K562 (cell line): ENCODE data around the gene LTBP1. TPM values are rescaled to one million over a fixed set of nuclear protein-coding genes. Genes with fewer than 3 reads are reported as not detected.

ENCODE experiments used
- ATAC-seq: fragments of 200-7000 bp; cut with Tn5 transposase; 3 replicates; pipeline ENCODE4 v1.9.1; 2020; ENCODE audit warnings: moderate library complexity
- BruUV-seq: library from RNA; stranded (reverse); fragments of 400-500 nt; replicated peaks from 2 replicates; lab custom pipeline; 2021; lab: Mats Ljungman, UMichigan
- CTCF ChIA-PET: fragments of 300-600 bp; formaldehyde crosslinking; extraction: SDS; loops from one replicate; lab custom pipeline; 2021; ENCODE audit warnings: low intra/inter-chr PET ratio; lab: Yijun Ruan, JAX
- POLR2A ChIA-PET: fragments of 300-600, 350-650 bp; sonication (Branson Sonifier 250); formaldehyde crosslinking; extraction: SDS; loops from one replicate; lab custom pipeline; 2021; ENCODE audit warnings: antibody characterized with exemption, inconsistent platforms; lab: Yijun Ruan, JAX
- DNase-seq, 4 experiments: peaks; one replicate each; pipeline versions ENCODE4 v3.0.0 to v3.0.0-alpha.2; 2011 to 2018; ENCODE audit warnings: low spot score in 3 of 4, mixed read lengths in 3 of 4; ENCODE audit errors: extremely low read depth in 1 of 4
- FAIRE-seq: peaks from 2 replicates; lab custom pipeline; 2011; peaks lifted over from hg19 to GRCh38; lab: Jason Lieb, UNC
- H2AFZ ChIP-seq: 2 replicates; pipeline ENCODE4 v1.6.0; 2011; ENCODE audit warnings: low read depth, low read length, control low read depth, inconsistent platforms
- H3K27ac ChIP-seq: fragments of 200-600 bp; 3 replicates; pipeline ENCODE4 v1.8.0; 2011; ENCODE audit warnings: low read depth, mild to moderate bottlenecking, control low read depth, inconsistent platforms, low read length, moderate library complexity, mixed read lengths; ENCODE audit errors: extremely low read depth
- H3K27me3 ChIP-seq, 2 experiments: fragments of 300-600 bp in 1 of 2; 2 replicates in 1 of 2; 3 replicates in 1 of 2; pipeline versions ENCODE4 v1.6.0 to v1.8.0; 2011; ENCODE audit warnings: inconsistent platforms in 2 of 2, low read length in 2 of 2, mild to moderate bottlenecking in 1 of 2, mixed read lengths in 1 of 2, moderate library complexity in 1 of 2; ENCODE audit not compliant: control insufficient read depth in 2 of 2, insufficient read depth in 2 of 2
- H3K36me3 ChIP-seq: fragments of 300-600 bp; 3 replicates; pipeline ENCODE4 v1.8.0; 2011; ENCODE audit warnings: mild to moderate bottlenecking, low read length, inconsistent platforms; ENCODE audit not compliant: control insufficient read depth, insufficient read depth
- H3K4me1 ChIP-seq, 2 experiments: fragments of 200-600 bp in 1 of 2; replicated peaks in 1 of 2; 2 replicates in 1 of 2; 3 replicates in 1 of 2; pipeline versions ENCODE4 v1.5.1 to v1.8.0; 2011; ENCODE audit warnings: inconsistent platforms in 2 of 2, low read length in 2 of 2, mild to moderate bottlenecking in 1 of 2, mixed read lengths in 1 of 2, moderate library complexity in 1 of 2; ENCODE audit not compliant: control insufficient read depth in 2 of 2, insufficient read depth in 2 of 2
- H3K4me2 ChIP-seq: 2 replicates; pipeline ENCODE4 v1.6.1; 2011; ENCODE audit warnings: low read length, control low read depth, inconsistent platforms, mixed read lengths; ENCODE audit not compliant: insufficient read depth
- H3K4me3 ChIP-seq: fragments of 200-600 bp; sonication (generic), shearing (Covaris generic); 2 replicates; pipeline ENCODE4 v1.5.1; 2016; ENCODE audit warnings: control low read depth, inconsistent platforms
- H3K79me2 ChIP-seq: fragments of 200-600 bp; 3 replicates; pipeline ENCODE4 v1.8.0; 2011; ENCODE audit warnings: low read length, inconsistent platforms; ENCODE audit not compliant: control insufficient read depth, insufficient read depth
- H3K9ac ChIP-seq, 2 experiments: 2 replicates each; pipeline versions ENCODE4 v1.6.0 to v1.6.1; 2011; ENCODE audit warnings: low read depth in 2 of 2, low read length in 2 of 2, control low read depth in 1 of 2, inconsistent platforms in 1 of 2, mild to moderate bottlenecking in 1 of 2, mixed read lengths in 1 of 2; ENCODE audit not compliant: insufficient read depth in 1 of 2
- H3K9me1 ChIP-seq: one replicate; pipeline ENCODE4 v1.6.0; 2011; ENCODE audit warnings: inconsistent platforms, mild to moderate bottlenecking, low read length, moderate library complexity; ENCODE audit not compliant: control insufficient read depth, insufficient read depth
- H3K9me3 ChIP-seq: replicated peaks from 2 replicates; pipeline ENCODE4 v1.5.1; 2011; ENCODE audit warnings: low read depth, low read length, inconsistent platforms; ENCODE audit not compliant: control insufficient read depth, insufficient read depth
- H4K20me1 ChIP-seq: replicated peaks from 2 replicates; pipeline ENCODE4 v1.6.1; 2011; ENCODE audit warnings: low read length, inconsistent platforms, mixed read lengths; ENCODE audit not compliant: control insufficient read depth, insufficient read depth
- DDX20 ChIP-seq: fragments of 450-650 bp; IDR thresholded peaks from 2 replicates; pipeline ENCODE4 v1.6.1; 2016; ENCODE audit warnings: missing genetic modification characterization, low read depth, mild to moderate bottlenecking, missing compliant biosample characterization, moderate library complexity
- IFI16 ChIP-seq: fragments of 250-450 bp; sonication (Bioruptor Pico); IDR thresholded peaks from 2 replicates; pipeline ENCODE4 v2.1.2; 2022; ENCODE audit warnings: mild to moderate bottlenecking, inconsistent platforms
- ZNF311 ChIP-seq: fragments of 250-450 bp; sonication (Bioruptor Pico); IDR thresholded peaks from 2 replicates; pipeline ENCODE4 v1.4.0; 2020; ENCODE audit warnings: mild to moderate bottlenecking, moderate library complexity
- ZNF583 ChIP-seq: fragments of 250-450 bp; sonication (Bioruptor Pico); IDR thresholded peaks from 2 replicates; pipeline ENCODE4 v1.4.0; 2020
- WGBS: fragments of 100-300 bp; shearing (Covaris generic); methylation state at CpG from one replicate; pipeline ENCODE4 v1.1.6; 2016; ENCODE audit warnings: low coverage, mixed read lengths; ENCODE audit not compliant: insufficient coverage; ENCODE audit errors: missing lambda C conversion rate; 5-methylcytosine and 5-hydroxymethylcytosine counted together
- in situ Hi-C: fragments of 300-500 bp; cut with MboI; formaldehyde crosslinking; loops from 4 replicates; pipeline ENCODE4 v1.15.0; 2018; ENCODE audit warnings: inconsistent platforms, mixed read lengths
- intact Hi-C: fragments of 100-400 bp; cut with micrococcal nuclease; formaldehyde crosslinking; loops from 2 replicates; pipeline ENCODE4 v1.14.2; 2022
- polyA plus RNA-seq, 8 experiments: library from polyadenylated mRNA; depleted of rRNA in 4 of 8; stranded (reverse) in 5 of 8; unstranded in 3 of 8; fragments of >200 nt; fragmentation: Nextera tagmentation in 2 of 8; fragmentation: Illumina TruSeq in 1 of 8; extraction: Ambion mirVana in 2 of 8; extraction: Trizol in 1 of 8; gene quantifications; 2 replicates each; pipeline versions ENCODE4 v1.2.1 to v1.2.3, GENCODE V29; 2011 to 2014; ENCODE audit warnings: inconsistent platforms in 1 of 8, missing spikeins in 1 of 8
- total RNA-seq, 7 experiments: library from RNA; depleted of rRNA in 6 of 7; stranded (reverse); fragments of >200 nt in 6 of 7; fragmentation: Illumina TruSeq in 2 of 7; extraction: Trizol in 2 of 7; gene quantifications; 2 replicates each; pipeline versions ENCODE4 v1.2.1 to v1.2.3, GENCODE V29; 2011 to 2021; ENCODE audit warnings: low replicate concordance in 1 of 7
- TF ChIP-seq, protein P1 (sequence below): fragments of 450-650 bp; formaldehyde crosslinking; IDR thresholded peaks from 2 replicates; pipeline ENCODE4 v1.4.0; 2022; ENCODE audit warnings: missing genetic modification characterization
- TF ChIP-seq, protein P2 (sequence below): fragments of 450-650 bp; IDR thresholded peaks from 2 replicates; pipeline ENCODE4 v1.6.1; 2016; ENCODE audit warnings: low read depth

LTBP1 gene
- total and polyA plus RNA-seq, 9 of the 15 experiments (the other 6 are each of a cell fraction or from before 2014, with no cell fraction given): 3.6 to 16.4 (median 8.5) TPM

DNA sequence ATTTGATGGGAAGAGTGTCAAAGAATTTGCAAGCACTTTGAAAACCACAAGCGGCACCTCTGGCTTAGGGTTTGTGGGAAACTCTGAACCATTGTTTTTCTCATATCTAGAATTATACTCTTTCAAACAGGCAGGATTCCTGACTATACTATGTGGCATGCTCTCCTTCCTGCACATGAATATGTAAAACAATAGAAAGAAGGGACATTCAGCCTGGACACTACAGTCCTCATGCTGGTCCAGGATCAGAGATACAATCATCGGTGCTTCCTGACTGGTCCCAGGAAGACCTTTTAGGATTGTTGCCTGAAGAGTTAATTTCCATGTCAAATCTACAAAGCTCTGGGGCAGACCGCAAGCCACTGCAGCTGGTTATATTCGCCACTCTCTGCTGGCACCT, 474.0 kb downstream of the LTBP1 start:
- TF ChIP-seq DDX20 (tag): no peak

DNA sequence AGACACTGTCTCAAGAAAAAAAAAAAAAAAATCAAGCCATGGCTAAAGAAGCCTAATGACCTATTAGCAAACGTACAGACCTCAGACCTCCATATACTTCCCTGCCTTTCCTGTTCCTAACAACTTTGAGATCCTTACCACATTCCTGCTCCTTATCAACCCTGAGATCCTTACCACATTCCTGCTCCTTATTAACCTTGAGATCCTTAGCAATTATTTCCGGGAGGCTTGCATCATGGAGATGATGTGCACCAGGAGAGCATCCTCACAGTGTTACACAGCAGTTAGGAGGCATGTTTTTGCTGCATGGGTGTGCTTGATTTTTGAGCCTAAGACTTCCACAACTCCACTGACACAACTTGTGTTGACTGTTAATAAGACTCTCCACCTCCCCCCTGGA, 475.1 kb downstream of the LTBP1 start:
- Histone ChIP-seq H3K36me3 (no peaks in the 10 kb centered on the region), H3K4me3 (no peak overlapping the region), H3K4me1 (no peaks in the 10 kb centered on the region; a peak in 1 of 5 replicates), H3K9ac (no peak overlapping the region), H2AFZ (no peak overlapping the region), H3K9me3 (no peaks in the 10 kb centered on the region), H3K79me2 (no peaks in the 10 kb centered on the region), H3K4me2 (no peak overlapping the region), H3K9me1 (no peaks in the 10 kb centered on the region), H3K27ac (no peak overlapping the region), H4K20me1 (no peaks in the 10 kb centered on the region), H3K27me3 (peaks cover 2 to 18% of the 10 kb centered on the region in 2 experiments; a peak in 2 of 5 replicates)
- ChIA-PET CTCF (no interaction called here), POLR2A (no interaction called here)
- FAIRE-seq (no peak), ATAC-seq (no peak), DNase-seq (no peak)
- intact Hi-C loops: no loop called here
- in situ Hi-C loops: loop anchor here (25.0 kb wide), 1 partner anchor 165 kb away; the partner anchor contains the start of gene FAM98A
- no TSS peak for BruUV-seq
- 4% methylated on average over 2 of the region's 2 CpGs for WGBS
- TF ChIP-seq ZNF583 (no peak), ZNF311 (CRISPR knock-in tag) (no peak), IFI16 (CRISPR knock-in tag) (no peak)
- TF ChIP-seq, protein P1, sequence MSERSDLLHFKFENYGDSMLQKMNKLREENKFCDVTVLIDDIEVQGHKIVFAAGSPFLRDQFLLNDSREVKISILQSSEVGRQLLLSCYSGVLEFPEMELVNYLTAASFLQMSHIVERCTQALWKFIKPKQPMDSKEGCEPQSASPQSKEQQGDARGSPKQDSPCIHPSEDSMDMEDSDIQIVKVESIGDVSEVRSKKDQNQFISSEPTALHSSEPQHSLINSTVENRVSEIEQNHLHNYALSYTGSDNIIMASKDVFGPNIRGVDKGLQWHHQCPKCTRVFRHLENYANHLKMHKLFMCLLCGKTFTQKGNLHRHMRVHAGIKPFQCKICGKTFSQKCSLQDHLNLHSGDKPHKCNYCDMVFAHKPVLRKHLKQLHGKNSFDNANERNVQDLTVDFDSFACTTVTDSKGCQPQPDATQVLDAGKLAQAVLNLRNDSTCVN: no peak
- TF ChIP-seq, protein P2, sequence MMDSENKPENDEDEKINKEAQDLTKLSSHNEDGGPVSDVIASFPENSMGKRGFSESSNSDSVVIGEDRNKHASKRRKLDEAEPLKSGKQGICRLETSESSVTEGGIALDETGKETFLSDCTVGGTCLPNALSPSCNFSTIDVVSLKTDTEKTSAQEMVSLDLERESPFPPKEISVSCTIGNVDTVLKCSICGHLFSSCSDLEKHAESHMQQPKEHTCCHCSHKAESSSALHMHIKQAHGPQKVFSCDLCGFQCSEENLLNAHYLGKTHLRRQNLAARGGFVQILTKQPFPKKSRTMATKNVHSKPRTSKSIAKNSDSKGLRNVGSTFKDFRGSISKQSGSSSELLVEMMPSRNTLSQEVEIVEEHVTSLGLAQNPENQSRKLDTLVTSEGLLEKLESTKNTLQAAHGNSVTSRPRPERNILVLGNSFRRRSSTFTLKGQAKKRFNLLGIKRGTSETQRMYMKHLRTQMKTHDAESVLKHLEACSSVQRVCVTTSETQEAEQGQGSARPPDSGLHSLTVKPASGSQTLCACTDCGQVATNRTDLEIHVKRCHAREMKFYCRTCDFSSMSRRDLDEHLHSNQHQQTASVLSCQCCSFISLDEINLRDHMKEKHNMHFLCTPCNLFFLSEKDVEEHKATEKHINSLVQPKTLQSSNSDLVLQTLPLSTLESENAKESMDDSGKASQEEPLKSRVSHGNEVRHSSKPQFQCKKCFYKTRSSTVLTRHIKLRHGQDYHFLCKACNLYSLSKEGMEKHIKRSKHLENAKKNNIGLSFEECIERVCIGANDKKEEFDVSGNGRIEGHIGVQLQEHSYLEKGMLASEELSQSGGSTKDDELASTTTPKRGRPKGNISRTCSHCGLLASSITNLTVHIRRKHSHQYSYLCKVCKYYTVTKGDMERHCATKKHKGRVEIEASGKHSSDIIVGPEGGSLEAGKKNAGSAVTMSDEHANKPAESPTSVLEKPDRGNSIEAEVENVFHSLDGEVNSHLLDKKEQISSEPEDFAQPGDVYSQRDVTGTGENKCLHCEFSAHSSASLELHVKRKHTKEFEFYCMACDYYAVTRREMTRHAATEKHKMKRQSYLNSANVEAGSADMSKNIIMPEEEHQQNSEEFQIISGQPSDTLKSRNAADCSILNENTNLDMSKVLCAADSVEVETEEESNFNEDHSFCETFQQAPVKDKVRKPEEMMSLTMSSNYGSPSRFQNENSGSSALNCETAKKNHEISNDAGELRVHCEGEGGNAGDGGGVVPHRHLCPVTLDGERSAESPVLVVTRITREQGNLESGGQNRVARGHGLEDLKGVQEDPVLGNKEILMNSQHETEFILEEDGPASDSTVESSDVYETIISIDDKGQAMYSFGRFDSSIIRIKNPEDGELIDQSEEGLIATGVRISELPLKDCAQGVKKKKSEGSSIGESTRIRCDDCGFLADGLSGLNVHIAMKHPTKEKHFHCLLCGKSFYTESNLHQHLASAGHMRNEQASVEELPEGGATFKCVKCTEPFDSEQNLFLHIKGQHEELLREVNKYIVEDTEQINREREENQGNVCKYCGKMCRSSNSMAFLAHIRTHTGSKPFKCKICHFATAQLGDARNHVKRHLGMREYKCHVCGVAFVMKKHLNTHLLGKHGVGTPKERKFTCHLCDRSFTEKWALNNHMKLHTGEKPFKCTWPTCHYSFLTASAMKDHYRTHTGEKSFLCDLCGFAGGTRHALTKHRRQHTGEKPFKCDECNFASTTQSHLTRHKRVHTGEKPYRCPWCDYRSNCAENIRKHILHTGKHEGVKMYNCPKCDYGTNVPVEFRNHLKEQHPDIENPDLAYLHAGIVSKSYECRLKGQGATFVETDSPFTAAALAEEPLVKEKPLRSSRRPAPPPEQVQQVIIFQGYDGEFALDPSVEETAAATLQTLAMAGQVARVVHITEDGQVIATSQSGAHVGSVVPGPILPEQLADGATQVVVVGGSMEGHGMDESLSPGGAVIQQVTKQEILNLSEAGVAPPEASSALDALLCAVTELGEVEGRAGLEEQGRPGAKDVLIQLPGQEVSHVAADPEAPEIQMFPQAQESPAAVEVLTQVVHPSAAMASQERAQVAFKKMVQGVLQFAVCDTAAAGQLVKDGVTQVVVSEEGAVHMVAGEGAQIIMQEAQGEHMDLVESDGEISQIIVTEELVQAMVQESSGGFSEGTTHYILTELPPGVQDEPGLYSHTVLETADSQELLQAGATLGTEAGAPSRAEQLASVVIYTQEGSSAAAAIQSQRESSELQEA: no peak

More for the DNA sequence above, 474.0 kb downstream of the LTBP1 start:
- in situ Hi-C loops: loop anchor here (25.0 kb wide), 1 partner anchor 167 kb away; the partner anchor contains the start of gene FAM98A
- ChIA-PET POLR2A (interaction anchor here (1.3 kb wide), 1 partner anchor 11 kb away, joined by 3 read pairs; no protein-coding TSS in a partner anchor), CTCF (interaction anchor here (0.5 kb wide), 1 partner anchor 103 kb away, joined by 3 read pairs; no protein-coding TSS in a partner anchor)
- no peaks in the 10 kb centered on the region for H3K79me2 ChIP-seq
- no peak overlapping the region for H2AFZ ChIP-seq
- peaks cover 2 to 18% of the 10 kb centered on the region in 2 experiments; a peak in 2 of 5 replicates for H3K27me3 ChIP-seq
- H3K9me1 ChIP-seq: no peaks in the 10 kb centered on the region
- H3K4me2 ChIP-seq: no peak overlapping the region
- intact Hi-C loops: no loop called here
- FAIRE-seq: no peak
- ATAC-seq: no peak
- no peaks in the 10 kb centered on the region; a peak in 1 of 5 replicates for H3K4me1 ChIP-seq
- no TSS peak for BruUV-seq
- H3K4me3 ChIP-seq: no peak overlapping the region
- no peaks in the 10 kb centered on the region for H4K20me1 ChIP-seq
- H3K9me3 ChIP-seq: no peaks in the 10 kb centered on the region
- no peak for DNase-seq
- 14% methylated on average over 4 of the region's 4 CpGs for whole genome bisulfite sequencing
- H3K9ac ChIP-seq: no peak overlapping the region
- H3K36me3 ChIP-seq: no peaks in the 10 kb centered on the region
- no peak overlapping the region for H3K27ac ChIP-seq
